ENCODE data around the gene TMEM62.

Gene TMEM62

DNA sequence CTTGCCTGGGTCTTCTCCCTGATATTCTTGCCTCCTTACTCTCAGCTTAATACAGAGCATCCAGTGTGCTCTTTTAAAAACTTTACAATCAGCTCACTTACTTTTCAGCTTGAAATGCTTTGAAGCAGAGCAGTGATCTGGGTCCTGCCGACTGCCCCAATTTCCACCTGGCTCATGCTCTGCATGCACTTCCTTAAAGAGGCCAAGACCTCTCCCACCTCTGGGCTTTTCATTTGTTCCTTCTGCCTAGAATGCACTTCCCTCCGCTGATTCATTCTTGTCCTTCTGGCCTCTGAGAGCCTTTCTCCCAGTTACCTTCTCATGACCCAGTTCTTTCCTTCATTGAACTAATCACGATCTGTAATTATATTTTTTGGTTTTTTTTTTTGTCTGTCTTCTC lies 49.9 kb downstream of the TMEM62 start:
- Histone ChIP-seq H3K79me2 (ENCODE audit: insufficient read depth, low read length) (peaks cover 23% of the 10 kb centered on the region), H3K4me2 (ENCODE audit: low read depth, low read length, poor library complexity, severe bottlenecking) (no peak overlapping the region), H3K9ac (ENCODE audit: low read depth, low read length, poor library complexity, severe bottlenecking) (no peak overlapping the region), H3K27me3 (ENCODE audit: insufficient read depth, low read length, poor library complexity, severe bottlenecking) (no peaks in the 10 kb centered on the region), H3K9me2 (replicated peaks; ENCODE audit: low read depth, low read length) (no peaks in the 10 kb centered on the region), H3K36me3 (ENCODE audit: insufficient read depth, low read length) (peaks cover 4% of the 10 kb centered on the region; the same call in 1 of the 2 replicates), H2AFZ (ENCODE audit: low read length) (no peak overlapping the region), H3K4me1 (ENCODE audit: insufficient read depth, low read length, poor library complexity, severe bottlenecking) (peaks cover 16% of the 10 kb centered on the region), H3K9me3 (ENCODE audit: insufficient read depth, low read depth, low read length) (no peaks in the 10 kb centered on the region), H3F3A (ENCODE audit: low read depth) (no peaks in the 10 kb centered on the region), H3K4me3 (ENCODE audit: low read length, poor library complexity, severe bottlenecking) (no peak overlapping the region), H4K20me1 (ENCODE audit: insufficient read depth, low read length, poor library complexity, severe bottlenecking) (peaks cover 16% of the 10 kb centered on the region)
- TF ChIP-seq EZH2phosphoT487 (IDR thresholded peaks at IDR 0.05; ENCODE audit: borderline replicate concordance): no peak
- TF ChIP-seq, protein P1, sequence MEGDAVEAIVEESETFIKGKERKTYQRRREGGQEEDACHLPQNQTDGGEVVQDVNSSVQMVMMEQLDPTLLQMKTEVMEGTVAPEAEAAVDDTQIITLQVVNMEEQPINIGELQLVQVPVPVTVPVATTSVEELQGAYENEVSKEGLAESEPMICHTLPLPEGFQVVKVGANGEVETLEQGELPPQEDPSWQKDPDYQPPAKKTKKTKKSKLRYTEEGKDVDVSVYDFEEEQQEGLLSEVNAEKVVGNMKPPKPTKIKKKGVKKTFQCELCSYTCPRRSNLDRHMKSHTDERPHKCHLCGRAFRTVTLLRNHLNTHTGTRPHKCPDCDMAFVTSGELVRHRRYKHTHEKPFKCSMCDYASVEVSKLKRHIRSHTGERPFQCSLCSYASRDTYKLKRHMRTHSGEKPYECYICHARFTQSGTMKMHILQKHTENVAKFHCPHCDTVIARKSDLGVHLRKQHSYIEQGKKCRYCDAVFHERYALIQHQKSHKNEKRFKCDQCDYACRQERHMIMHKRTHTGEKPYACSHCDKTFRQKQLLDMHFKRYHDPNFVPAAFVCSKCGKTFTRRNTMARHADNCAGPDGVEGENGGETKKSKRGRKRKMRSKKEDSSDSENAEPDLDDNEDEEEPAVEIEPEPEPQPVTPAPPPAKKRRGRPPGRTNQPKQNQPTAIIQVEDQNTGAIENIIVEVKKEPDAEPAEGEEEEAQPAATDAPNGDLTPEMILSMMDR (conservative IDR thresholded peaks at IDR 0.05; ENCODE audit: low read length): no peak

DNA sequence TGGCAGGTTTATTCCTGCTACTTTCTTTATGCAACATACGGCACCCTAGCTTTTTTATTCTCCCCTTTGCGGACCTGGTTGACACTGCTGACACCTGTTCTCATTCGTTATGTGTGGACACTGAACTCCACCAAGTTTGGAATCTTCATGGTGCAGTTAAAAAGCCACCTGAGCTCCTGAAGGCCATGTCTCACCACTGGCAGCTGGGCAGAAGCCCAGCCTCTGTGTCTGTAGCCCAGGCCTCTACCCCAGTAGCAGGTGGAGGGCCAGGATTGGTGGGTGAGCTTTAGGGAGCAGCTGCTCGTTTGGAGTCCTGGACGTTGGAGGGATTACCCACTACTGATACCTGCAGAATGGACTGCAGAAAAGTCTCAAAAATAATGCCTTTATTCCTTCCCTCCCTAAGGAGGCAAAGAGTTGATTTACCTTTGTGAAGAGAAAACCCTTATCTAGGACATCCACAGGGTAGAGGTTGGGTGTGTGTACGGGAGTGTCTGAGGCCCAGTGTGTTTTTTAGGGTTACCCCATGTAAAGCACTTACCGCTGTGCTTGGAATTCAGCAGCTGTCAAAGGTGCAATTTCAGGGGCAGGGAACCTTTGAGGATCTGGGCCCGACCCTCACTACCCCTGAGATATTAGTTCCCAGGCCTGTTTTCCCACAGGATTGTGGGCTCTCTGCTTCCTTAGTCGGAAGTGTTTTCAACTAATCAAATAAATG lies 51.2 kb downstream of the TMEM62 start:
- Histone ChIP-seq H2AFZ (ENCODE audit: low read length) (peak overlapping the region; percentile 81; the same call in 1 of the 2 replicates), H3K79me2 (ENCODE audit: insufficient read depth, low read length) (peaks cover 25% of the 10 kb centered on the region), H3K9me2 (replicated peaks; ENCODE audit: low read depth, low read length) (no peaks in the 10 kb centered on the region), H4K20me1 (ENCODE audit: insufficient read depth, low read length, poor library complexity, severe bottlenecking) (peaks cover 19% of the 10 kb centered on the region), H3F3A (ENCODE audit: low read depth) (no peaks in the 10 kb centered on the region), H3K27me3 (ENCODE audit: insufficient read depth, low read length, poor library complexity, severe bottlenecking) (no peaks in the 10 kb centered on the region), H3K4me2 (ENCODE audit: low read depth, low read length, poor library complexity, severe bottlenecking) (peak overlapping the region; percentile 87), H3K9ac (ENCODE audit: low read depth, low read length, poor library complexity, severe bottlenecking) (no peak overlapping the region), H3K4me1 (ENCODE audit: insufficient read depth, low read length, poor library complexity, severe bottlenecking) (peaks cover 16% of the 10 kb centered on the region), H3K36me3 (ENCODE audit: insufficient read depth, low read length) (peaks cover 6% of the 10 kb centered on the region; the same call in 1 of the 2 replicates), H3K9me3 (ENCODE audit: insufficient read depth, low read depth, low read length) (no peaks in the 10 kb centered on the region), H3K4me3 (ENCODE audit: low read length, poor library complexity, severe bottlenecking) (peak overlapping the region; percentile 88)
- TF ChIP-seq, protein P1 (conservative IDR thresholded peaks at IDR 0.05; ENCODE audit: low read length): no peak
- TF ChIP-seq EZH2phosphoT487 (IDR thresholded peaks at IDR 0.05; ENCODE audit: borderline replicate concordance): no peak

DNA sequence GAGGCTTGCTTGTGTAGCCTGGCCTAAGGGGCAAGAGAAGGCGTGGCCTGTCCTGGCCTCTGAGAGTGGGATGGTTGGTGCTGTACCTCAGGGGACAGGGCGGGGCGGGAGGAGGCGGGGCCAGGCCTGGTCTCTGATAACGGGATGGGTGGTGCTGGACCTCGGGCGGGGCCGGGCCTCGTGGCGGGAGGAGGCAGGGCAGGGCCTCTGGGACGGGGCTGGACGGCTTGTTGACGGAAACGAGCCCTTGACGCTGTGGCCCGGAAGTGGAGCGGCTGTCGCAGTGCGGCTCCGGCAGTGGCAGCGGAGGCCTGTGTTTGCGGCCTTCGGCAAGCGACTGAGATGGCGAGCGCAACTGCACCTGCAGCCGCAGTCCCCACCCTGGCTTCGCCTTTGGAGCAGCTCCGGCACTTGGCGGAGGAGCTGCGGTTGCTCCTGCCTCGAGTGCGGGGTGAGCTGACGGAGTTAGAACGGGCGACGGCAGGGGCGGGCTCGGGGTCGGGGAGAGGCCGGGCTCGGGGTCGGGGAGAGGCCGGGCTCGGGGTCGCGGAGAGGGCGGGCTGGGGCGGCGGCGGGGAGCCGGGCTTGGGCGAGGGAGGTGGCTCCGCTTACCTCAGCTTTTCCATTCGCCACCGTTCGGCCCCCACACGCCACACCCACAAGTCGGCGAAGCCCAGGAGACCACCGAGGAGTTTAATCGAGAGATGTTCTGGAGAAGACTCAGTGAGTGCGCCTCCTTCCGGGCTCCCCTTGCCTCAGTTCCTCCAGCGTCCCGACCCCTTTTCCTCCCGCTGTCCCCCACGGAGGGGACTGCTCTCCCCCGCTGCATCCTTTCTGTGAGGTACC lies 52.0 kb downstream of the TMEM62 start, which contains the start of gene CCNDBP1:
Gene CCNDBP1 (plus strand): TSS at position 247 of the 846 bp plus-strand sequence. CDS start 96 bp downstream, at position 343.
- peaks cover 25% of the 10 kb centered on the region for H3K79me2 ChIP-seq (ENCODE audit: insufficient read depth, low read length)
- peak within 1 kb of the TSS; percentile 87 for H3K4me2 ChIP-seq (ENCODE audit: low read depth, low read length, poor library complexity, severe bottlenecking)
- H3K9ac ChIP-seq (ENCODE audit: low read depth, low read length, poor library complexity, severe bottlenecking): peak within 1 kb of the TSS; percentile 75
- H3F3A ChIP-seq (ENCODE audit: low read depth): no peaks in the 10 kb centered on the region
- H3K9me2 ChIP-seq (replicated peaks; ENCODE audit: low read depth, low read length): no peaks in the 10 kb centered on the region
- no peaks in the 10 kb centered on the region for H3K9me3 ChIP-seq (ENCODE audit: insufficient read depth, low read depth, low read length)
- peaks cover 16% of the 10 kb centered on the region for H3K4me1 ChIP-seq (ENCODE audit: insufficient read depth, low read length, poor library complexity, severe bottlenecking)
- TF ChIP-seq EZH2phosphoT487 (IDR thresholded peaks at IDR 0.05; ENCODE audit: borderline replicate concordance): no peak
- TF ChIP-seq, protein P1 (conservative IDR thresholded peaks at IDR 0.05; ENCODE audit: low read length): peak; percentile 59
- peak within 1 kb of the TSS; percentile 81 for H2AFZ ChIP-seq (ENCODE audit: low read length)
- peaks cover 19% of the 10 kb centered on the region for H4K20me1 ChIP-seq (ENCODE audit: insufficient read depth, low read length, poor library complexity, severe bottlenecking)
- H3K4me3 ChIP-seq (ENCODE audit: low read length, poor library complexity, severe bottlenecking): peak within 1 kb of the TSS; percentile 88
- no peaks in the 10 kb centered on the region for H3K27me3 ChIP-seq (ENCODE audit: insufficient read depth, low read length, poor library complexity, severe bottlenecking)
- H3K36me3 ChIP-seq (ENCODE audit: insufficient read depth, low read length): peaks cover 13% of the 10 kb centered on the region; the same call in 1 of the 2 replicates
